ENCODE measurements around the gene CYTL1. TPM values are rescaled to one million over a fixed set of nuclear protein-coding genes. Genes with fewer than 3 reads are reported as not detected.
A peak's percentile ranks its signal among the peaks of the same experiment; 100 is the strongest.

Gene CYTL1
- total RNA-seq, 1 donor from 2014 or later = 11.5 TPM

GRCh38 chr4:5045097-5045496, 25.8 kb upstream of the CYTL1 start:
- H3K36me3 ChIP-seq = no peaks in the 10 kb centered on the region
- H3K4me1 ChIP-seq = peaks cover 5% of the 10 kb centered on the region
- TF ChIP-seq, protein P1, sequence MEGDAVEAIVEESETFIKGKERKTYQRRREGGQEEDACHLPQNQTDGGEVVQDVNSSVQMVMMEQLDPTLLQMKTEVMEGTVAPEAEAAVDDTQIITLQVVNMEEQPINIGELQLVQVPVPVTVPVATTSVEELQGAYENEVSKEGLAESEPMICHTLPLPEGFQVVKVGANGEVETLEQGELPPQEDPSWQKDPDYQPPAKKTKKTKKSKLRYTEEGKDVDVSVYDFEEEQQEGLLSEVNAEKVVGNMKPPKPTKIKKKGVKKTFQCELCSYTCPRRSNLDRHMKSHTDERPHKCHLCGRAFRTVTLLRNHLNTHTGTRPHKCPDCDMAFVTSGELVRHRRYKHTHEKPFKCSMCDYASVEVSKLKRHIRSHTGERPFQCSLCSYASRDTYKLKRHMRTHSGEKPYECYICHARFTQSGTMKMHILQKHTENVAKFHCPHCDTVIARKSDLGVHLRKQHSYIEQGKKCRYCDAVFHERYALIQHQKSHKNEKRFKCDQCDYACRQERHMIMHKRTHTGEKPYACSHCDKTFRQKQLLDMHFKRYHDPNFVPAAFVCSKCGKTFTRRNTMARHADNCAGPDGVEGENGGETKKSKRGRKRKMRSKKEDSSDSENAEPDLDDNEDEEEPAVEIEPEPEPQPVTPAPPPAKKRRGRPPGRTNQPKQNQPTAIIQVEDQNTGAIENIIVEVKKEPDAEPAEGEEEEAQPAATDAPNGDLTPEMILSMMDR (IDR thresholded peaks at IDR 0.05) = no peak
- no peak overlapping the region for H3K4me3 ChIP-seq
- H3K27ac ChIP-seq = no peak overlapping the region
- ATAC-seq (peak; percentile 86), DNase-seq (no peak)
- intact Hi-C loops (cut with DNase I) = no loop called here
- no peaks in the 10 kb centered on the region for H3K9me3 ChIP-seq
- H3K27me3 ChIP-seq = no peaks in the 10 kb centered on the region

DNA sequence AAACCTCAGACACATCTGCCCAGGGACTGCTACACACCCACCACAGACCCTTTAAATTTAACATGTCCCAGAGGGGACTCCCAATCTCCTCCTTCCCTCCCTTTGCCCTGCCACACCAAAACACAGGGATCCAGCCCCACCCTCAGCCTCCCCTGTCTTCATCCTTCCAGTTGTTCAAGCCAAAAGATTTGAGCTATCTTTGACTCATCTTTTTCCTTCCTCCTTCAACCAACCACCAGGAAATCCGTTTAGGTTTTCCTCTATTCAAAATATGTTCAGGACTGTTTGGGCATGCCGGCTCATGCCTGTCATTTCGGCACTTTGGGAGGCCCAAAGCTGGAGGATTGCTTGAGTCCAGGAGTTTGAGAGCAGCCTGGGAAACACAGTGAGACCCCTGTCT, 25.1 kb upstream of the CYTL1 start:
- Histone ChIP-seq H3K4me3 (no peak overlapping the region), H3K36me3 (no peaks in the 10 kb centered on the region), H3K27me3 (no peaks in the 10 kb centered on the region), H3K9me3 (no peaks in the 10 kb centered on the region), H3K4me1 (peaks cover 5% of the 10 kb centered on the region), H3K27ac (no peak overlapping the region)
- TF ChIP-seq, protein P1 (IDR thresholded peaks at IDR 0.05) = no peak
- no peak for ATAC-seq
- DNase-seq = no peak
- intact Hi-C loops (cut with DNase I) = no loop called here

DNA sequence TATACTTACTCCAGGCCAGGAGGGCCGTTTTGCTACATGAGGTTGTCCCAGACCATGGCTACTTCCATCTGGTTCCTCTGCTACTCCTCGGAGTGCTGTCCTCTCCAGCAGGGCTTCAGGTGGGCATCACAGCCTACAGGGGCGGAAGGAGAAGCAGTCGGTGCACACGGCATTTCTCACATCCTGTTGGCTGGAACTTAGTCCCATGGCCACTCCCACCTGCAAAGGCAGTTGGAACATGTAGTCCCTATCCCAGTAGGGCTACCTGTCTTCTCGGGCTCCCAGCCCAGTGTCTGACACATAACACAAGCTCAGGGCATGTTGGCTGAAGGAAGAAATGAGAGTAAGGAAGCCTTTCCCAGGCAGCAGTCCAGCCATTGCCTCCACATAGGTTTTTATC, 24.3 kb upstream of the CYTL1 start:
- ATAC-seq (no peak), DNase-seq (no peak)
- TF ChIP-seq, protein P1 (IDR thresholded peaks at IDR 0.05) = no peak
- Histone ChIP-seq H3K36me3 (no peaks in the 10 kb centered on the region), H3K27ac (no peak overlapping the region), H3K9me3 (no peaks in the 10 kb centered on the region), H3K27me3 (no peaks in the 10 kb centered on the region), H3K4me3 (no peak overlapping the region), H3K4me1 (peaks cover 5% of the 10 kb centered on the region)
- intact Hi-C loops (cut with DNase I) = no loop called here

GRCh38 chr4:5041699-5042098, 22.4 kb upstream of the CYTL1 start:
- ATAC-seq = no peak
- TF ChIP-seq, protein P1 (IDR thresholded peaks at IDR 0.05) = no peak
- Histone ChIP-seq H3K27ac (no peak overlapping the region), H3K4me1 (peaks cover 12% of the 10 kb centered on the region), H3K4me3 (no peak overlapping the region), H3K9me3 (no peaks in the 10 kb centered on the region), H3K27me3 (no peaks in the 10 kb centered on the region), H3K36me3 (no peaks in the 10 kb centered on the region)
- intact Hi-C loops (cut with DNase I) = no loop called here
- DNase-seq = no peak

- H3K9me3 ChIP-seq = no peaks in the 10 kb centered on the region
- H3K27me3 ChIP-seq = no peaks in the 10 kb centered on the region
- DNase-seq (no peak), ATAC-seq (no peak)
- peaks cover 12% of the 10 kb centered on the region for H3K4me1 ChIP-seq
- no peak overlapping the region for H3K4me3 ChIP-seq
- H3K36me3 ChIP-seq = no peaks in the 10 kb centered on the region
- no peak overlapping the region for H3K27ac ChIP-seq
- TF ChIP-seq, protein P1 (IDR thresholded peaks at IDR 0.05) = no peak
- intact Hi-C loops (cut with DNase I) = no loop called here
Measured at GRCh38 chr4:5040856-5041620, 21.8 kb upstream of the CYTL1 start.

Data from upper lobe of right lung (tissue), 1 donor.